Omental fat pad (tissue), 4 donors: ENCODE data around the gene RANBP1. TPM values are rescaled to one million over a fixed set of nuclear protein-coding genes. Genes with fewer than 3 reads are reported as not detected.
"Not testable (repeated sequence)": the region's sequence is repeated elsewhere in the genome, so short reads cannot be mapped to it uniquely, and the experiment has no call there.

Experiments used
- ATAC-seq: fragments of 150-250 bp; one replicate; pipeline ENCODE4 v1.9.1; 2016; ENCODE audit warnings: mild to moderate bottlenecking, moderate library complexity; ENCODE audit not compliant: low FRiP score
- DNase-seq: peaks from one replicate; pipeline ENCODE4 v3.0.0-alpha.2; 2019; ENCODE audit warnings: low spot score
- total RNA-seq, 4 donors: library from RNA; depleted of rRNA; stranded (reverse); fragments of >200 nt; gene quantifications; one replicate each; pipeline ENCODE4 v1.1.0, GENCODE V29; 2016
- TF ChIP-seq, protein P1 (sequence below), 3 donors: fragments of 450-650 bp; IDR thresholded peaks; one replicate each; pipeline ENCODE4 v1.5.1; 2016 to 2017; ENCODE audit warnings: antibody characterized with exemption in 3 of 3, mild to moderate bottlenecking in 3 of 3, moderate library complexity in 2 of 3

The RANBP1 gene
- total RNA-seq, 4 donors from 2014 or later: 146 to 285 (median 159) TPM

DNA sequence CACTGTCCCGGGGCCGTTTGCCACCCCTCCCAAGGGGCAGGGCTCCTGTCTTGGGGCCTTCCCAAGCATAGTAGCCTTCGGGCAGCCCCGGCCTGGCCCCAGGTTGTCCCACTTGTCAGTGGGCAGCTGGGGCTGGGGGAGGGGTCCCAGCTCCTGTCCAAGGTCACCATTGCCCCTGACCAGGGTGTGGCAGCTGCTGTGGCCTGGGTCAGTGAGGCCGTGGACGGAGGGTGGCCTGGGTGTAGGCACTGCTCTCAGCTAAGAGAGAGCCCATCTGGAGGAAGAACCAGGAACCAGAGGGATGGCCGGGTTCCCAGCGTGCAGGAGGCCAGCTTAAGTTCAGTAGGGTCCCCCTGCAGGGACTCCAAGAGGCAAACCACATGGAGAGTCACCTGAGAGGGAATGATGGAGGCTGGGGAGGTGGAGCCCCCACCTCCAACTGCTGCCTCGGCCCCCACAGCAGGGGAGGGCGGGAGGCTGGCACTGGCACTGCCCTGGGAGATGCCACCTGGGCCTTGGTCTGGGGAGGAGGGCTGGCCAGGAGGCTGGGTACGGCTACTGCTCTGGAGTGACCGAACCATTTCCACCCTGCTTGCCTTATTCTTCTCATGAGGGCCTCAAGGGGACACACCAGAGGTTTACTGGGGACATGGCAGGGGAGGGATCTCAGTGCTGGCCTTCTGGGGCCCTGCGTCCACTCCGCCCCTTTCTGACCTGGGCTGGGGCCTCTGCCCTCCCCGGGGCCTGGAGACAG is 41.7 kb downstream of the RANBP1 start:
- TF ChIP-seq, protein P1, sequence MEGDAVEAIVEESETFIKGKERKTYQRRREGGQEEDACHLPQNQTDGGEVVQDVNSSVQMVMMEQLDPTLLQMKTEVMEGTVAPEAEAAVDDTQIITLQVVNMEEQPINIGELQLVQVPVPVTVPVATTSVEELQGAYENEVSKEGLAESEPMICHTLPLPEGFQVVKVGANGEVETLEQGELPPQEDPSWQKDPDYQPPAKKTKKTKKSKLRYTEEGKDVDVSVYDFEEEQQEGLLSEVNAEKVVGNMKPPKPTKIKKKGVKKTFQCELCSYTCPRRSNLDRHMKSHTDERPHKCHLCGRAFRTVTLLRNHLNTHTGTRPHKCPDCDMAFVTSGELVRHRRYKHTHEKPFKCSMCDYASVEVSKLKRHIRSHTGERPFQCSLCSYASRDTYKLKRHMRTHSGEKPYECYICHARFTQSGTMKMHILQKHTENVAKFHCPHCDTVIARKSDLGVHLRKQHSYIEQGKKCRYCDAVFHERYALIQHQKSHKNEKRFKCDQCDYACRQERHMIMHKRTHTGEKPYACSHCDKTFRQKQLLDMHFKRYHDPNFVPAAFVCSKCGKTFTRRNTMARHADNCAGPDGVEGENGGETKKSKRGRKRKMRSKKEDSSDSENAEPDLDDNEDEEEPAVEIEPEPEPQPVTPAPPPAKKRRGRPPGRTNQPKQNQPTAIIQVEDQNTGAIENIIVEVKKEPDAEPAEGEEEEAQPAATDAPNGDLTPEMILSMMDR (IDR thresholded peaks at IDR 0.05): no peak
- peak; percentile 3 for ATAC-seq
- DNase-seq: no peak

DNA sequence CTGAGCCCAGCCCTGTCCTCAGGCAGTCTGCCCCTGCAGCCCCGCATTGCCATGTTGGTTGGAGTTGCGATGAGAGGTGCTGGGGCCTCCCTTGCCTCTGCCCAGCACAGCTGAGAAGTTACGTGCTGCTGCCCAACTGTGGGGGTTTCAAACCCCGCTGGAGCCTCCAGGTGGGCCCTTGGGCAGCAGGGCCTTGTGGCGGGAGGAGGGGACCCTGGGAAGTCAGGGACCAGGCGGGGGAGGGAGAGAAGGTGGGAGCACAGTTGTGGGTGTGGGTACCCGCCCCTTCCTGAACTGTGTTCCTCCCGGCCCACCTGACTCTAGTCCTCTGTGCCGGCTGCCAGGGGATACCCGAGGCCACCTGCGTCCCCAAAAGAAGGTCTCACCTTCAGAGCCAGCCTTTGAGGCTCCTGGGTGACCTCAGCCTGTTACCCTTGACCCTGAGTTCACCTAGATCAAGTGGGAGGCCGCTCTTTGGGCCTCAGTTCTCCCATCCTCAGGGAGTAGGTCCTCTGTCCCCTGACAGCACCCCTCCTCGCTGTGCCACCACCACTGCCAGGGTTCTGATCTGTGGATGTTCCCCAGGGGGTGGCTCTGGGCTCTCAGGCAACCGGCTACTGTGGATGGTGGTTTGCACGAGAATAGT is 42.6 kb downstream of the RANBP1 start:
- DNase-seq: no peak
- no peak for ATAC-seq
- TF ChIP-seq, protein P1 (IDR thresholded peaks at IDR 0.05): no peak

DNA sequence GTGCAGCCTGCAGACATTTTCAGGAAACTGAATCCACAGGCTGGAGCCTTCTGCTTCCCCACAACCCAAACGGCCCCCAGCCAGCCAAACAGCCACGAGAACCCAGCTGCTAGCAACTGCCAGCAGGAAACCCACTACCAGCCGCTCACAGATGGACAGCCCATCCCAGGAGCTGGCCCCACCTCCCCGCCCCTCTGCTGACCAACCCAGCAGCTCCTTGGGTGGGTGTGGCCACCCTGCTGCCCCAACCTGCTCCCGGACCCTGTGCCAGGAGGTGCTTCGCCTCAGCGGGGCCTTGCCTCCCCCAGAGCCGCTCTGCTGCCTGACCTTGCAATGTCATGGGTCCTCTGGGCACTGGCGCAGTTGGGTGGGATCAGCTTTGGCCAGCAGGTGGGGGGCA is 43.2 kb downstream of the RANBP1 start:
- TF ChIP-seq, protein P1 (IDR thresholded peaks at IDR 0.05): no peak
- peak; percentile 21 for ATAC-seq
- DNase-seq: no peak

DNA sequence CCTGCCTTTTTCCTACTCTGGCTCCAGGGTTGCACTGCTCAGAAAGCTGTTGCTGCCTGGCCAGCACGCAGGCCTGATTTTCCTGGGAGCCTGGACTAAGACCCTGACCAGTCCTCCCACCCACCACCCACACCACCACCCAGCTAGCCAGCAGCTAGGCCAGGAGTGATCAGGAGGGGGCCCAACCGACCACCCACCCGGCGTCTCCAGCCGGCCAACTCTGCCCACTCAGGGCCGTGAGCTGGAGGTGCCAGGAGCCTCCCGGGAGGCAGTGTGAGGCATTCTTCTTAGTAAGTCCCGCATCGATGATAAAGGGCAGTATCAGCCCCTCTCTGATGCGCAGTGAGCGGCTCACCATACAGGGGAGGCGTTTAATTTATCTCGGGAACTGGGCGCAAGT is 43.6 kb downstream of the RANBP1 start:
- not testable (repeated sequence) for ATAC-seq, DNase-seq

DNA sequence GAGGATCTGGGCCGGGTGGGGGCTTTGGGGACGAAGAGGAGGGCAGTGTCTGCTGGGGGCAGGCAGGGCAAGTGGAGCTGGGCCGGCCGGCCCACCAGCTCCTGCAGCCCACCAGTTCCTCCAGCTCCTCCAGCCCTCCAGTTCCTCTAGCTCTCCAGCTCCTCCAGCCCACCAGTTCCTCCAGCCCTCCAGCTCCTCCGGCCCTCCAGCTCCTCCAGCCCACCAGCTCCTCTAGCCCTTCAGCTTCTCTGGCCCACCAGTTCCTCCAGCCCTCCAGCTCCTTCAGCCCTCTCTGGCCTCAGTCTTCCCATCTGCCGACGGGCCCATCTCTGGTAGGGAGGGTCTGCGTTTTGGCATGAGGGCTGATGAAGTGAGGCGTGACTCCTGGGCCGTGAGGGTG is 44.1 kb downstream of the RANBP1 start:
- ATAC-seq: no peak
- TF ChIP-seq, protein P1 (IDR thresholded peaks at IDR 0.05): no peak
- no peak for DNase-seq

DNA sequence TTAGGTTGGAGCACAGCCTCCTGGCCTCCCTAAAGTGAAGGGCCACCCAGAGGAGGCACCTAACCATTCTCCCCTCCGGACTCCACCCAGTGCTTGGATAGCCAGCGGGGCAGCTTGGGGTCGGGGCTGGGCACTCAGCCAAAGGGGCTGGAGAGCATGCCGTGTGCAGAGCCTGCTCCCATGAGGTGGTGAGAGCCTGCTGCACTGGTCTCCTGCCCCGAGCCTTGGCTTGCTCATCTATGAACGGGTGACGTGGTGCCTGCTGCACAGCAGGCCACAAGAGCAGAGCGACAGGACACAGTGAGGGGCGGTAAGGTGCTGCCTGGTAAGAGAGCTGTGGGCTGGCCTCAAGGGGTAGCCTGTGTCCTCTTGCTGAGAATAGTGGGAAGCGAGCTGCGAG is 49.0 kb downstream of the RANBP1 start:
- DNase-seq (no peak), ATAC-seq (no peak)
- TF ChIP-seq, protein P1 (IDR thresholded peaks at IDR 0.05): no peak

DNA sequence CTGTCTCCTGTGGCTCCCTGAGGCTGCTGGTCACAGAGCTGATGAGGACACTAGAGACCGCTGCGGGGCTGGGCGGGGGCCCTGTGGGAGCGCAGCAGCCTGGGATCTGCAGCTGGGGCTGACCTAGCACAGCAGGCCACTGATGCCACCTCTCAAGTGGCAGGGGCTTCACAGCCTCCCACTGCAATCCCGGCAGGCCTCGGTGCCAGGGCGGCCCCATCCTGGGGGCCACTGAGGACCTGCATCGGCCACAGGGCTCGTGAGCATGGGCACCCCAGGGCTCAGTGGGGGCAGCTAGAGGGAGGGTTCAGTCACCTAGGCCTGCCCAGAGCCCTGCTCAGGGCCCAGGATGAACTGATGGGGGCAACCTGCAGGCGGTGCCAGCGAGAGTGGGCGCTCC is 49.5 kb downstream of the RANBP1 start:
- ATAC-seq (no peak), DNase-seq (no peak)
- TF ChIP-seq, protein P1 (IDR thresholded peaks at IDR 0.05): no peak
